ENCODE measurements around the gene ZSWIM9. TPM values are rescaled to one million over a fixed set of nuclear protein-coding genes. Genes with fewer than 3 reads are reported as not detected.

The ZSWIM9 gene
- total RNA-seq, result 1.7 and 2.0 TPM in 2 replicates

GRCh38 chr19:48169939-48170803 lies at the start of gene ZSWIM9, which contains the start of gene LIG1:
Gene ZSWIM9, plus strand, starts transcription at chr19:48170680. Its CDS starts 1,123 bp downstream, at chr19:48171803.
Gene LIG1, minus strand, starts transcription at chr19:48170344. Its CDS starts 4,778 bp downstream, at chr19:48165566.

Other genes with a start within 250 kb of the ZSWIM9 start
- not detected in 2 replicates for gene BSPH1, start 178.5 kb upstream of the ZSWIM9 start, total RNA-seq
- gene ELSPBP1, start 176.0 kb upstream of the ZSWIM9 start, total RNA-seq, result not detected in 2 replicates
- gene CABP5, start 126.6 kb upstream of the ZSWIM9 start, total RNA-seq, result not detected in 2 replicates
- gene PLA2G4C, start 59.9 kb upstream of the ZSWIM9 start, total RNA-seq, result 0.56 TPM in 1 of 2 replicates, not detected in the other
- gene LIG1, start 336 bp upstream of the ZSWIM9 start, total RNA-seq, result 37.2 and 72.2 TPM in 2 replicates
- gene CARD8, start 85.2 kb downstream of the ZSWIM9 start, total RNA-seq, result 4.5 and 8.3 TPM in 2 replicates
- gene ZNF114, start 99.4 kb downstream of the ZSWIM9 start, total RNA-seq, result 0.21 and 0.46 TPM in 2 replicates
- 19.0 and 30.5 TPM in 2 replicates for gene EMP3, start 154.9 kb downstream of the ZSWIM9 start, total RNA-seq
- 4.7 and 5.1 TPM in 2 replicates for gene TMEM143, start 193.3 kb downstream of the ZSWIM9 start, total RNA-seq
- gene SYNGR4, start 193.7 kb downstream of the ZSWIM9 start, total RNA-seq, result not detected in 2 replicates
- 85.5 and 149 TPM in 2 replicates for gene KDELR1, start 220.9 kb downstream of the ZSWIM9 start, total RNA-seq
- gene GRIN2D, start 223.0 kb downstream of the ZSWIM9 start, total RNA-seq, result 0.14 and 0.28 TPM in 2 replicates

Measured in airway epithelial cell (primary cell).